Right cardiac atrium (tissue), 5 donors: Measurements from ENCODE around the gene ACACB. TPM values are rescaled to one million over a fixed set of nuclear protein-coding genes. Genes with fewer than 3 reads are reported as not detected.
A peak's percentile ranks its signal among the peaks of the same experiment; 100 is the strongest.

Experiments
- ATAC-seq, 2 donors: fragments of 200-7000 bp; cut with Tn5 transposase; one replicate each; pipeline versions ENCODE4 v1.8.0 to v1.9.1; 2020; ENCODE audit warnings: moderate library complexity in 2 of 2, mild to moderate bottlenecking in 1 of 2
- DNase-seq, 3 donors: peaks; one replicate each; pipeline ENCODE4 v3.0.0-alpha.2; 2020
- H3K27ac ChIP-seq: one replicate; pipeline ENCODE4 v1.5.1; 2013; ENCODE audit warnings: mild to moderate bottlenecking, low read length, control low read depth, moderate library complexity
- H3K27me3 ChIP-seq: one replicate; pipeline ENCODE4 v1.6.1; 2013; ENCODE audit not compliant: control insufficient read depth, insufficient read depth
- H3K4me1 ChIP-seq: one replicate; pipeline ENCODE4 v1.6.1; 2013; ENCODE audit warnings: low read length; ENCODE audit not compliant: control insufficient read depth, insufficient read depth
- H3K4me3 ChIP-seq: one replicate; pipeline ENCODE4 v1.5.1; 2013; ENCODE audit warnings: low read length, control low read depth
- H3K9me3 ChIP-seq: one replicate; pipeline ENCODE4 v1.6.1; 2013; ENCODE audit warnings: low read length; ENCODE audit not compliant: control insufficient read depth
- WGBS: extraction: QIAGEN DNeasy Blood & Tissue Kit; methylation state at CpG from one replicate; pipeline ENCODE4 v1.1.7; 2013; 5-methylcytosine and 5-hydroxymethylcytosine counted together
- intact Hi-C, 4 donors: fragments of 100-400 bp; cut with DNase I; formaldehyde crosslinking; loops; one replicate each; pipeline versions ENCODE4 v1.11.0 to v1.14.0; 2022 to 2023
- polyA plus RNA-seq: library from polyadenylated mRNA; stranded (reverse); fragments of 200-250 nt; gene quantifications from one replicate; pipeline ENCODE4 v1.2.3, GENCODE V29; 2013
- total RNA-seq, 4 donors: library from RNA; stranded (reverse); fragmentation: NEBNext Ultra II Directional; extraction: Animal tissue kit (Norgen Biotek cat#: 25700); gene quantifications; one replicate each; pipeline ENCODE4 v1.2.1, GENCODE V29; 2021
- donor health status: healthy with polysubstance abuse.
- donor health status: DM: no; HTN: yes; CAD: no.
- donor health status: DM: no; HTN: no; CAD: no.
- donor health status: DM: no; HTN: yes; CAD: no; lungs with severe emphysema.
- donor health status: DM: yes; HTN: yes; CAD: no.

The ACACB gene
- total and polyA plus RNA-seq, 5 donors: 87.1 to 128 (median 115) TPM

DNA sequence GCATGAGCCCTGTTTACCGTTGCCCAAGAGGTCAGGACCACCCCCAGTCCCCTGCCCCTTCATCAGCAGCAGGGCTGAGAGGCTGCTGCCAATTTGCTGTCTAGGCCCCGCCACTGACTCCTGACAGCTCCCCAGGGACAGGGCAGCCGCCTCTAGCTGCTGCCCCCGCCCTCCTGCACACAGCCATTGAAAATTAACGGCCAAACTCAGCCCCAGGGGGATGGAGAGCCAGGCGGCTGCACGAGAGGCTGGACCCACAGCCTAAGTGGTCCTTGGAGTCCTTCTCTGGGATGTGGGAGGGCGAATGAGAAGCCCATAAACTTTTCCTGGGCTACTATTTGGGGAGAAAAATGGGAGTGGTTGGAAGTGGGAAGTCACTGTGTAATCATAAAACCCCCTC, 188.1 kb downstream of the ACACB start:
- Histone ChIP-seq H3K4me3 (no peak overlapping the region), H3K27me3 (no peaks in the 10 kb centered on the region), H3K9me3 (no peaks in the 10 kb centered on the region), H3K4me1 (no peaks in the 10 kb centered on the region), H3K27ac (no peak overlapping the region)
- ATAC-seq (no peak), DNase-seq (no peak)
- intact Hi-C loops: no loop called here
- WGBS: 35% methylated on average over 8 of the region's 8 CpGs

DNA sequence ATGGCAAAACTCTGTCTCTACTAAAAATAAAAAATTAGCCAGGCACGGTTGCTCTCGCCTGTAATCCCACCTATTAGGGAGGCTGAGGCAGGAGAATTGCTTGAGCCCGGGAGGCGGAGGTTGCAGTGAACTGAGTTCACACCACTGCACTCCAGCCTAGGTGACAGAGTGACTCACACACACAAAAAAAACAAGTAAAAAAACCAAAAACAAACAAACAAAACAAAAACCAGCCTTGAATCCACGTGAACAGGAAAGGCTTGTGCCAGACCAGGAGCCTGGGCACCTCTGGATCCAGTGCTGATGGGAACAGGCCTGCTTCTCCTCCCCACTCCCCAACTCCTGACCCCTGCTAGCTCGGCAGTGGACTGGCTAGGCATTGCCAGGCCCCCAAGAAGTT, 189.2 kb downstream of the ACACB start:
- intact Hi-C loops: no loop called here
- WGBS: 77% methylated on average over 6 of the region's 6 CpGs

DNA sequence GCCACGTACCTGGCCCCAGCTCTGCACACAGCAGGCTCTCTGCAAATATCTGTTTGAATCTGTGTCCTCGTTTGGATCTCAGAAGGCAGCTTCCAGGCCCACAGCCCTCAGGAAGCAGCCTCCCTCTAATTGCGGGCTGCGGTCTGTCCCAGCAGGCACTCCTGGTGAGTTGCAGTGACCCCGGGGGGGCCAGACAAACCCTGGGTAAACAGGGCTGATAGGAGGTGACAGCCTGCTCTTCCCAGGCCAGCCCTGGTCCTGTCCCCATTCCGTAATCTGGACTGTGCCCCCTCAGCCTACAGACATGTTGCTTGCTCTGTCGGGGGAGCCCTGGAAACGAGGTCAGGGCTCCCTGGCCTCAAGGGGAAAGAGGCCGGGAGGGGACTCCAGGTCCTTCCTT, 190.7 kb downstream of the ACACB start:
- Histone ChIP-seq H3K27ac (no peak overlapping the region), H3K27me3 (no peaks in the 10 kb centered on the region), H3K4me3 (no peak overlapping the region), H3K9me3 (no peaks in the 10 kb centered on the region), H3K4me1 (no peaks in the 10 kb centered on the region)
- ATAC-seq (no peak), DNase-seq (no peak)
- 62% methylated on average over 9 of the region's 9 CpGs for WGBS
- intact Hi-C loops: no loop called here

More for the DNA sequence above, 189.2 kb downstream of the ACACB start:
- no peaks in the 10 kb centered on the region for H3K27me3 ChIP-seq
- no peak for DNase-seq
- no peaks in the 10 kb centered on the region for H3K4me1 ChIP-seq
- H3K4me3 ChIP-seq: no peak overlapping the region
- no peak overlapping the region for H3K27ac ChIP-seq
- no peaks in the 10 kb centered on the region for H3K9me3 ChIP-seq
- ATAC-seq: no peak

DNA sequence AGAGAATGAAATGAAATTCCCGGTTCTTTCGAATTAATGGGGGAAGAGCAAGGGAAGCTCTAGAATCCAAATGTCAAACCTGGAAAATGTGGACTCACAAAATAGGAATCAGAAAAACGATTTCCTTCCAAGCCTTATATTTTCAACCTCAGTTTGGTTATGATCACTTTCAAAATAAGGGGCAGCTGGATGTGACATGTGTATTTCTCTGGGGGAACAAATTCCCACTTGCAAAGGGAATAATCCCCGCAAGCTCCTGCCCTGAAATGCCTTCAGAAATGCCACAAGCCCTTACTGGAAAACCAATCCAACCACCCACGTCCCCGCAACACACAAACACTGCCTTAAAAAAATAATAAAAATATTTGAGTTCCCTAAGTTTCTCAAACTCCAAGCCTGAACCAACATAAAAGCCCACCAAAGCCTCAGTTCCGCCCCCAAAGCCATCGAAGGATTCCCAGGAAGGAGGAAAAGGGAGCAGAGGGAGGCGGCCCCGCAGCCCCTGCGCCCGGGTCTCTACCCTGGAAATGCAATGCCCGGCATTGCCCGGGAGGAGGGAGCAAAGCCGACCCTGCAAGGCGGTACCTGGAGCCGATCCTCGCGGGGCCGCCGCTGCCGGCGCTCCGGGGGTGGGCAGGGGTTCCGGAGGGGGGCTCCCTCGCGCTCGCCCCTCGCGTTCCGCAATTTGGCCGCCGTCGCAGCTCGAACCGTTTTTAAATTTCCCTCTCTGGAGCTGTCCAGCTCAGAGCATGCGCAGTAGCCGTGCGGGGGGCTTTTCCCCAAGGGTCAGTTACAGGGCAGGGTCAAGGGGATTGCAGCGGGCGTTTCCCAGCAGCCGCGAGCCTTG, 192.4 kb downstream of the ACACB start, which contains the start of gene FOXN4:
Gene FOXN4 (minus strand): TSS at position 751 of the 847 bp plus-strand sequence. CDS start 963 bp downstream, outside the sequence.
- H3K27me3 ChIP-seq: no peaks in the 10 kb centered on the region
- DNase-seq: peak in 1 of 3 donors; percentile 61
- H3K9me3 ChIP-seq: no peaks in the 10 kb centered on the region
- 7% methylated on average over 43 of the region's 43 CpGs for whole genome bisulfite sequencing
- H3K4me1 ChIP-seq: no peaks in the 10 kb centered on the region
- peak within 1 kb of the TSS; percentile 78 for H3K4me3 ChIP-seq
- no peak for ATAC-seq
- H3K27ac ChIP-seq: no peak within 1 kb of the TSS
- intact Hi-C loops: no loop called here

DNA sequence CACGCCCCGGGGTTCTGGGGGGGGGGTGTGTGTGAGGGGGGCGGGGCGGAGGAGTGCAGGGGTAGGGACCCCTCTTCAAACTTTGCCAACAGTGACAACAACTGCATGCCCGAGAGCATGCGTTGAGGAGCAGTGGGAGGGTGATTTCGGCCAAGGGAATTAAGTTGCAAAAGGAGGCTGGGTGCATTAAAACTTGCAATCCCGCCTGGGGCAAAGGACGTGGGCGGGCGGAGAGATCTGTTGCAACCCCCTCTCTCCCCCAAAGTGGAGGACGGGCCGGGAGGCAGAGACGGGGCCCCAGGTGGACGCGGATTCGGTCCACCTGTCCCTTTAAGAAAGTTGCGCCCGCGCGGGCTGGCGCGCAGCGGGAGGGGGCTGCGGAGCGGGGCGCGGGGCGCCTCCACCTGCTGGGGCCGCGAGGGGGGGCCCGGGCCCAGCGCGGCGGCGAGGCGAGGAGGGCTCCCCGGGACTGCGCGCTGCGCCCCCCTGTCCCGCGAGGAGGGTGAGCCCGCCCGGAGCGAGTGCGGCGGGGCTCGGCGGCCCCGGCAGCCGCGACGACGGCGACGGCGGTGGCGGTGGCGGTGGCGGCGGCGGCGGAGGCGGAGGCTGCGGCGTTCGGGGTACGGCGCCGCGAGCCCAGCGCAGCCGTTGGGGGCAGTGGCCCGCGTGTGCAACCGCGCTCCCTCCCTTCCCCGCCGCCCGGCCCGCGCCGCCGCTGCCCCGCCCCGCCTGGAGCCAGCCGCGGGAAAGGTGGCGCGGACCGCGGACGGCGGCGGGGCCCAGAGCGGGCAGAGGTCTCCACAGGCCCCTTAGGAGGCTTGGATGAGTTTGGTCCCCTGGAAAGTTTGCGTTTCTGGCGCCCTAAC, 193.2 kb downstream of the ACACB start:
- ATAC-seq: peak; percentile 39 to 59
- Histone ChIP-seq H3K4me3 (peak overlapping the region; percentile 78), H3K4me1 (no peaks in the 10 kb centered on the region), H3K9me3 (no peaks in the 10 kb centered on the region), H3K27ac (no peak overlapping the region), H3K27me3 (no peaks in the 10 kb centered on the region)
- WGBS: under 1% methylated on average over 98 of the region's 99 CpGs
- intact Hi-C loops: no loop called here
- no peak for DNase-seq

DNA sequence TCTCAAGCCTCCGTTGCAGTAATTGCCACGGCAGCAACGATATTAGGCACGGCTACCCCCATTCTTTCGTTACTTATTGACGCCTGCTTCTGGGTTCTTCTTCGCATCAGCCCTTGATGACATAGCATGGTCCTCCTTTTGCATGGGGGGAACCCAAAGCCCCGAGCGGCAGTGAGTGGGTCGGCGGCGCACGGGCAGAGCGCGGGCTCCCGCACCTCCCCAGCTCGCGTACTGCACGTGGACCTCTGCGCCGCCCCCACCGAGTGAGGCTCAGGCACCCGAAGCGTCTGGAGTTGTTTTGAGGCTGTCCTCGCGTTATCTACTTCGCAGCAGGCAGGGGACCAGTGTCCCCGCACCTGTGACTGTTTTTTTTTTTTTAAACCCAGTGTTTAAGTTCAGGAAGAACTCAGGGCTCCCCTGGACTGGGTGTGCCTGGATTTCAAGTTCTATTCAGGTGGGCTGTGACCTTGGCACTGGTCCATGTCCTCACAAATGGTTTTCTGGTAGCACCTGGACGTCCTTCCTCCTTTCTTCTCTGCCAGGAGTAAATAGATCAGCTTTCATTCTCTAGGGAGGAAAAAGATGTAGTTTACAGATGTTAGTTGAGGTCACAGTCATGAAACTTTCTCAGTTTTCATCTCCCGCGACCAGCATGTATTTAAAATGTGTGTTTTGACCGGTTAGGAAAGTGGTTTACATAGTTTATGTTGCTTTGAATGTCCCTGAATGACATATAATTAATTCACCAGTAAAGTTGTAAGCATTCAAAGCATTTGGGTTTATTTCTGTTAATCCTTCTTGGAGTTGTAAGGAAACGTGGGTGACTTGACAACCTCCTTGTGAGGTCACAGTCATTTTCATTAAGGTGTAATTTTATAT, 194.1 kb downstream of the ACACB start:
- no peaks in the 10 kb centered on the region for H3K27me3 ChIP-seq

More for the DNA sequence above, 194.1 kb downstream of the ACACB start:
- DNase-seq: no peak
- H3K27ac ChIP-seq: no peak overlapping the region
- ATAC-seq: no peak
- no peaks in the 10 kb centered on the region for H3K9me3 ChIP-seq
- 9% methylated on average over 33 of the region's 33 CpGs for WGBS
- H3K4me3 ChIP-seq: peak overlapping the region; percentile 78
- intact Hi-C loops: no loop called here
- no peaks in the 10 kb centered on the region for H3K4me1 ChIP-seq

Other genes with a start within 250 kb of the ACACB start
- not detected for gene DAO, start 236.5 kb upstream of the ACACB start, total RNA-seq
- not detected for gene DAO, start 236.5 kb upstream of the ACACB start, polyA plus RNA-seq
- gene SVOP, start 95.5 kb upstream of the ACACB start, total RNA-seq: under 1 TPM; 0.03 to 0.45 (median 0.11) TPM
- gene SVOP, start 95.5 kb upstream of the ACACB start, polyA plus RNA-seq: 0.32 TPM
- gene USP30, start 64.0 kb upstream of the ACACB start, total RNA-seq: 10 to 100 TPM; 10.1 to 12.7 (median 11.7) TPM
- gene USP30, start 64.0 kb upstream of the ACACB start, polyA plus RNA-seq: 7.5 TPM
- 10 to 100 TPM in 1 of 4 donors, 1 to 10 TPM in 3; 7.4 to 12.2 (median 7.6) TPM for gene ALKBH2, start 23.1 kb upstream of the ACACB start, total RNA-seq
- gene ALKBH2, start 23.1 kb upstream of the ACACB start, polyA plus RNA-seq: 12.2 TPM
- 10 to 100 TPM; 10.3 to 16.6 (median 13.2) TPM for gene UNG, start 19.0 kb upstream of the ACACB start, total RNA-seq
- gene UNG, start 19.0 kb upstream of the ACACB start, polyA plus RNA-seq: 10.3 TPM
- gene FOXN4, start 192.7 kb downstream of the ACACB start, total RNA-seq: not detected
- gene FOXN4, start 192.7 kb downstream of the ACACB start, polyA plus RNA-seq: not detected
- under 1 TPM; 0.31 to 0.88 (median 0.51) TPM for gene MYO1H, start 231.3 kb downstream of the ACACB start, total RNA-seq
- gene MYO1H, start 231.3 kb downstream of the ACACB start, polyA plus RNA-seq: 0.09 TPM